Measurements from ENCODE around the gene C10orf90.
A peak's percentile ranks its signal among the peaks of the same experiment; 100 is the strongest.

C10orf90 gene

DNA sequence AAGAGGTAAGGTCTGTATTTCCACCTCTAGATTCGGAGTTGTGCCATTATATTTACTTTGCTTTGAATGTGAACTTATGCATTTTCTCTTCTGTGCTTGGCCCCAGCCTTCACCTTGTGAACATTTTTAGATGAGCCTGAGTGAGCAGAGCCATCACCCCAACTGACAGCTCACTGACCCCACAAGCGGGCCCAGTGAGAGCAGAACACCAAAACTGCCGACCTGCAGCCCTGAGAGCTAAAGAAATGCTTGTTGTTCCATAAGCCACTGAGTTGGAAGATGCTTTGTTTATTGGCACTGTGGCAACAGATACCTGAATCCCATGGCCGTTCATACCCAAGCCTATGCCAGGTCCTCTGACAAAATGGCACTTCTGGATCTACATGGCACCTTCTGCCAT lies 37.8 kb downstream of the C10orf90 start:
- DNase-seq (ENCODE audit: low spot score), result no peak

- DNase-seq (ENCODE audit: low spot score), result no peak
Observed at GRCh38 chr10:126629925-126630624, 40.4 kb downstream of the C10orf90 start.

GRCh38 chr10:126628746-126629145 lies 41.7 kb downstream of the C10orf90 start:
- DNase-seq (ENCODE audit: low spot score), result no peak

DNA sequence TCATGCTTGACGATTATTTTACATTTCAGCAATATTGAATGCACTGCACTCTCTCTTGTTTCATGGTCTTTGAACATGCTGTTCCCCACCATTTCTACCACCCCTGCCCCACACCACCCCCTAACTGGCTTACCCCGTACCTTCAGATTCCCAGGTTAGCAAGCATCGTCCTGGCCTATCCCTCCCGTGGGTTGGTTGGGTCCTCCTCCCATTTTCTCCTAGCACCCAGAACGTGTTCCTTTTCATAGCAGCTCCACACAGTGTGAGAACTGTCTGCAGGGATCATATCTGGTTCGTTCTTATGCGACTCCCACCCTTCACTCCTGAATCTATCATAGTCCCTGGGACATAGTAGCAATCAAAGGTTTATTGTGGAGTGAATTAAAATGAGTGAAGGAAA lies 48.6 kb downstream of the C10orf90 start:
- no peak for DNase-seq (ENCODE audit: low spot score)

DNA sequence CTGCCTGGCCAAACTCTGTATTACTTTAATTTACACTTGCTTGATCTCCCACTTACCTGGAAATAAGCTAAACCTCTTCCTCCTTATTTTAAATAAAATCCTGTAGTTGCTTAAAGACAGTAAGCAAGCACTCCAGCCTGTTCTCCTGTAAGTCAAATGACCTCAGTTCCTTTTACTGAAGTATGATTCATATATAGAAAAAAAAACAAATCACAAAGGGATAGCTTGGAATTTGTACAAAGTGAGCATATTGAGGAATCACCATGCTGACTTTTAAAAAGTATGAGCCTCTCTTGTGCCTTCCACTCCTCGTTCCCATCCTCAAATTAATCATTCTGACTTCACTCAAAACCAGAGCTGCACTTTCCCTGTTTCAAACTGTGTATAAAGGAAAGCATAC lies 52.0 kb downstream of the C10orf90 start:
- DNase-seq (ENCODE audit: low spot score), result no peak

GRCh38 chr10:126617733-126618132 lies 52.8 kb downstream of the C10orf90 start:
- no peak for DNase-seq (ENCODE audit: low spot score)

DNA sequence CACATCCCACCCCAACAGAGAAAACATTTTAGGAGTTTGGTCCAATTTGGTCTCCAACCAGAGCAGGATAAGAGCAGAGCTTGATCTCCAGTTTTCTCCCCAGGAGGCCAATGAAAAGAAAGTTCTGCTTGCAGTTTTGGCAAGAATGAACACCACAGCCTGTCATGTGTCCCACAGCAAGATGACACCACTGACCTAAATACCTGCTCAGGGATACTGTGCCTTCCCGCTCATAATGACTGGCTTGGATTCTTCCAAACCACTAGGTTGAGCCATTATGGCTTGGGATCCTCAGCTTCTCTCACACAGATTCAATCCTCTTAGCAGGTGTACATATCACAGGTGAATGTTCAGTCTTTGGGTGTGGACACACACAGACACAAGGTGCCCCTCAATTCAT lies 53.3 kb downstream of the C10orf90 start:
- DNase-seq (ENCODE audit: low spot score), result no peak

GRCh38 chr10:126616737-126617136 lies 53.8 kb downstream of the C10orf90 start:
- DNase-seq (ENCODE audit: low spot score), result no peak

DNA sequence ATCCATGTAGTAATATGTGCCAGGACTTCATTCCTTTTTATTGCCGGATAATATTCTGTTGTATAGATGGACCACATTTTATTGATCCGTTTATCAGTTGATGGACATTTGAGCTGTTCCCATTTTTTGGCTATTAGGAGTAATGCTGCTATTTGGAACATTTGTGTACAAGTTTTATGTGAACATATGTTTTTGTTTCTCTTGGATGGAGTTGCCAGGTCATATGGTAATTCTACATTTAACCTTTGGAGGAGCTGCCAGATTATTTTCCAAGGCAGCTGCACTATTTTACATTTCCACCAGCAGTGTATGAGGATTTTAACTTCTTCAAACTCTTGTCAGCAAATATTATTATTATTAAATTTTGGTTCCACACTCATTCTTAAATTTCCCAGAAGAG lies 59.2 kb downstream of the C10orf90 start:
- no peak for DNase-seq (ENCODE audit: low spot score)

DNA sequence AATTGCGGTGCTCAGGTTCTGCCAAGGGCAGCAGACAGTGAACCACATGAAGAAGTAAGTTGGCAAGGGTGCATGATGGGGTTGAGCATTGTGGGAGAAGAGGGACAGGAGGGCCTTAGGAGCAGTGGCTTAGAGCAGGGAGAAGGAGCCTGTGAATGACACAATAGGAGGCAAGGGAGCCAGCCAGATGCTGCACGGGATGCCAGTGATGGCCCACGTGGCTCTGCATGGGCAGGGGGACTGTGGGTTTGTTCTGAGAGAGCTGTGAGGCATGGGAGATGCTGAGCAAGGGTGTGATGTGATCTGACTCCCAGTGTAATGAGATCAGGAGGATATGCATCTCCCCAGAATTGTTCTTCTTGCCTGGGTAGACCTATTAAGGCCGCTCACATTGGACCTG lies 60.9 kb downstream of the C10orf90 start:
- DNase-seq (ENCODE audit: low spot score), result no peak

GRCh38 chr10:126599949-126600682 lies 70.4 kb downstream of the C10orf90 start:
- no peak for DNase-seq (ENCODE audit: low spot score)

GRCh38 chr10:126598009-126598408 lies 72.5 kb downstream of the C10orf90 start:
- DNase-seq (ENCODE audit: low spot score), result peak; percentile 34

- DNase-seq (ENCODE audit: low spot score), result no peak
Observed at GRCh38 chr10:126597211-126597610, 73.3 kb downstream of the C10orf90 start.

DNA sequence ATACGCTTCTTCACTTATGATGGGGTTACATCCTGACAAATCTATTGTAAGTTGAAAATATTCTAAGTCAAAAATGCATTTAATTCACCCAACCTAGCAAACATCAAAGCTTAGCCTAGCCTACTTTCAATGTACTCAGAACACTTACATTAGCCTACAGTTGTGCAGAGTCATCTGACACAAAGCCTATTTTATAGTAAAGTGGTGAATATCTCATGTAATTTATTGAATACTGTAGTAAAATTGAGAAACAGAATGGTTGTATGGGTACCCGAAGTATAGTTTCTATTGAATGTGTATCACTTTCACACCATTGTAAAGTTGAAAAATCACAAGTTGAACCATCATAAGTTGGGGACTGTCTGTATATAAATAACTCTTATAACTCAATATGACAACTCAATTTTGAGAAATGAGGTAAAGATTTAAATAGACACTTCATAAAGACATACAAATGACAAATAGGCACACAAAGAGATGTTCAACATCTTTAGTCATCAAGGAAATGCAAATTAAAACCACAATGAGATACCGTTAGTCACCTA lies 73.9 kb downstream of the C10orf90 start:
- DNase-seq (ENCODE audit: low spot score), result no peak

DNA sequence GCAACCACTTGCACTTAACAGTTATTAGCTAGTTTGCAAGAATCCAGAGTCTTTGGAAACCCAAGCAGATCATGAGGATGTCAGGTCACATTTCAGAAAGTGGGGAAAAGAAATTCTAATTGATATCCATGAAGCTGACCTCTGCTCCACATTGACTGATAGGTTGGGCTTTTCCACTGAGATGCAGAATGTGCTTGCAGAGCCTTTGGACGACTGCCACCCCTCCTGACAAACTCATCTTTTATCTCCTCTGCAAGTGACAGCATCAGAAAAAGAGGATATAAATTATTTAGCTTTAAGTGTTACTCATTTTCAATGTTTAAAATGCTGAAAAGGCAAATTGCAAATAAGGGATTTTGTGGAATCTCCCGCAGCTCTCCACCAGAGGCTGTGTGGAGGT lies 75.3 kb downstream of the C10orf90 start:
- DNase-seq (ENCODE audit: low spot score), result no peak

- DNase-seq (ENCODE audit: low spot score), result no peak
Observed at GRCh38 chr10:126593968-126594701, 76.4 kb downstream of the C10orf90 start.

DNA sequence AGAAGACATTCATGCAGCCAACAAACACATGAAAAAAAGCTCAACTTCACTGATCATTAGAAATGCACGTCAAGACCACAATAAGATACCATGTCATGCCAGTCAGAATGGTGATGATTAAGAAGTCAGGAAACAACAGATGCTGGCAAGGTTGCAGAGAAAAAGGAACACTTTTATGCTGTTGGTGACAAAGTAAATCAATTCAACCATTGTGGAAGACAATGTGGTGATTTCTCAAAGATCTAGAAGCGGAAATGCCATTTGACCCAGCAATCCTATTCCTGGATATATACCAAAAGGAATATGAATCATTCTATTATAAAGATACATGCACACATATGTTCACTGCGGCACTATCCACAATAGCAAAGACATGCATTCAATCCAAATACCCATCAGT lies 77.6 kb downstream of the C10orf90 start:
- DNase-seq (ENCODE audit: low spot score), result no peak

GRCh38 chr10:126588024-126588423 lies 82.5 kb downstream of the C10orf90 start:
- no peak for DNase-seq (ENCODE audit: low spot score)

DNA sequence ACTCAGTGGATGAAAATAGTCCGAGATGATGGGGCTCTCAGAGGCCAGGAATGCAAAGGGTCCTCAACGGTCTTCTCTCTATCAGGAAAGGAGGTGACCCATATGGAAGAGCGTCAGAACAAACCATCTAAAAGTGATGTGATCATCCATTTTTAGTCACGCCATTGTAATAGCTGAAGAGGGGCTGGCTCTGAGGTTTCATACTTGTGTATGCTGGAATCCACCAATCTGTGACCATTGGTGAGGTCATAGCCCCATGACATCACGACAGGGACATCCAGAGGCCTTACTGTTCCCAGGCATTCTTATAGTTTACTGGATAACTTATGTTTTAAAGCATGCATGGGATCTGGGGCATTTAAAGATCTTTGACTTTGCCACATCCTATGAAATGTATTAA lies 83.6 kb downstream of the C10orf90 start:
- DNase-seq (ENCODE audit: low spot score), result no peak

- DNase-seq (ENCODE audit: low spot score), result no peak
Observed at GRCh38 chr10:126586128-126586527, 84.4 kb downstream of the C10orf90 start.

GRCh38 chr10:126585249-126586017 lies 85.1 kb downstream of the C10orf90 start:
- no peak for DNase-seq (ENCODE audit: low spot score)

DNA sequence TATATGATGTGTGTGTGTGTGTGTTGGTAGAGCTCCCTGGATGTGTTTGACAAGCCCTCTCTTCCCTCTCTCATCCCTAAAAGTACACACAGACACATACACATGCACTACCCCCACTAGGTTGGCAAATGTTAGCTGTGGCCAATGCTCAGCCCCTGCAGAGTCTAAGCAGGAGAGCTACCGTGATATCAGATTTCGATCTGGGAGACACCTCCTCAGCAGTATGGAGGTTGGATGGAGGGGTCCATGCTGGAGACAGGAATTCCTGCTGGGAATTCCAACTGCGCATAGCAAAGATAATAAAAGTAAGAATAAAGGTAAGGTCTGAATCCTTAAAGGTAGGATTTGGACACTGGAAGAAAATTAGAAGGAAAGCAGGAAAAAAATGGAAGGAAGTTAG lies 85.7 kb downstream of the C10orf90 start:
- DNase-seq (ENCODE audit: low spot score), result no peak

Data from HuH-7.5 (cell line).